UCSD-AML1 (cell line): ENCODE results near the gene MEN1.

Experiments
- DNase-seq: peaks from one replicate; lab custom pipeline; 2025; ENCODE audit not compliant: unreplicated experiment; lab: John Stamatoyannopoulos, UW

The MEN1 gene

DNA sequence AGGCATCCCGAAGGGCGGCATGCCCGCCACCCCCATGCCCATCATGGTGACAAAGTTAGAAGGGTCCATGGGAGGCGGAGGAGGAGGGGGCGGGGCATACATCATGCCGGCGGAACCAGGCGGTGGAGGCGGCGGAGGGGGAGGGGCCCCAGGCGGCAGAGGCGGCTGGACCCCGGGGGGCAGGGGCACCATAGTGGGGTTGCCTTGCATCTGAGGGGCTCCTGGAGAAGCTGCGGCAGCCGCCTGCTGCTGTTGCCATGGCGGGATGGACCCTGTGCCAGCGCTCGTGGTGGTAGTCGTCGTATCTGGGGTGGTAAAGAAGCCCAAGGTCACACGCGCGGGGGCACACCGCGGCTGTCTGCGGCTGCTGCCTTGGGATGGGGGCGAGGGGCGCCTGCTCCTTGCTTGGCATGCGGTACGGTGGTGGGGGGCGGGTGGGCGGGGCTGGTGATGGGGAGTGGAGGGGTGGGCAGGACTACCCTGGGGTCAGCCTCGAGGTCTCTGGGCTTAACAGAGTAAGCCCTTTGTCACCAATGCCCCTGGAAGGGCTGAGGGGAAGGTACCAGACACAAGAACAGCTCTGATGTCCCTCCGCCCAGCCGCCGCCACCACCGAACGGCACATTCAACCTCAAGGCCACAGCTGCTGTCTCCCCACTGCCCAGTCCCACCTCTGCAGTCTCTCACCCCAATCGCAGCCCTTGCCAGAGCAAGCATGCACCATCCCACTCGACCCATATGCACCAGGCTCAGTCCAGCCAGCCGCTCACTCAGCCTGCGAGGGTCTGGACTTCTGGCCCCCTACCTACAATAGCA, 44.3 kb downstream of the MEN1 start:
- DNase-seq = no peak

DNA sequence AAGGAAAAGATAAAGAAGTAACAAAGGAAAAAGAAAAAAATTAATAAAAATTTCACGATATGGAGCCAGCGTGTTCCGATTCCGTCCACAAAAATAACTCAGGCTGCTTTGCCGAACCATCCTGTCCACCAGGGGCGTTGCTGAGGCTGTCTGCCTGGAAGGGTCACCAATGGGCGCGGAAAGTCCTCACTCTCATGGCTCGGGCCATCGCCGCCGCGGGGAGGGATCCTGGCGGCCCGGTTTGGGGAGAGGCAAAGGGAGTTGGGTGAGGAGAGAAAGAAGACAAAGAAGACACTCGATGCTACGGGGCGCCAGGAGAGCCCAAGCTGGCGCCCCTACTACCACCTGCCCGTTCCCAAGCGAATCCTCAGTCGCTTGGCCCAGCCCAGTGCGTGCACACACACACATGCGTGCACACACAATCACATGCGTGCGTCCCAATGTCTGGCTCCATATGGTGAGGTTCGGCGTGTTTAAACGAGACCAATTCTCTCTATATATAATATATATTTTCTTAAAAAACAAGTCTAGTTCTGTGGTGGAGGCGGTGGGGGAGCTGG, 45.0 kb downstream of the MEN1 start:
- DNase-seq = no peak

DNA sequence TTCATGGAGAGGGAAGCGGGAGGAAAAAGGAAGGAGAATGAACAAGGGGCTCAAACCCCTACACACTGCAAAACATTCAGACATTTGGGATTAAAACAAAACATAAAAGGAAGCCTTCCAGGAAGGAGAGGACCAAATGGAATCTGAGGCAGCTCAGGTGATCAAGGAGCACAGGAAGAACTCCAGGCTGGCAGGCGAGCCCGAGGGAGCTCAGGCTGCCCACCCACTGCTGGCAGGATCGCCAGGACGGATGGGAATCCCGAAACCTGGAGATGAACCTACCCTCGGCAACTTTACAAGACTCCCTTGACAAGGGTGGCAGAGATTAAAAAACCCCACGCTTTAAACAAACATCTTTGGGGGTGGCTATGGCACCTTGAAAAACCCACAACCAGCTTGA, 45.6 kb downstream of the MEN1 start:
- no peak for DNase-seq

DNA sequence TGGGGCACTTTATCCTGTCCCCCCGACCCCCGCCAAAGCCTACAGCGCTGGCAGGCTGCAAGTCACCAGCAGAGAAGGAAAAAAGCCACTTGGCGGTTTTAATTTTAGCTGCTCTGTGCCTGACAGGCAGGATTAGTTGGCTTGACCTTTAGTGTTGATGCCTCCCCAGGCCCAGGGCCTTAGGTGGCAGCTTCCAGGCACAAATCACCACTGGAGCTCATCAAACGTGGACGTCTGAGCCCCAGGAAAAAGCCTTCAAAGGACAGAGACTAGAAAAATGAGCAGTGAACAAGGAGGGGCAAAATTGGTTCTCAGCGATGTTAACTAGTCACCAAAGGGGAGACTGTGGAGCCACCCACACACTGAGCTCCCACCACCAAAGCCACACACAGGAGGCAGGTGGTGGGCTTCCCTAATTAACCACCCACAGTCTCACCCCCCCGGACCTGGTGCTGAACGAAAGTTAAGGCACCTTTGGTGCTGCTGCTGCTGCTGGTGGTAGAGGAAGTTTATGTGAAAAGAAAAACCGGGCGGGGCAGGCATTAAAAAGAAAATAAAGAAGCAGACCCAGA, 46.2 kb downstream of the MEN1 start:
- no peak for DNase-seq

DNA sequence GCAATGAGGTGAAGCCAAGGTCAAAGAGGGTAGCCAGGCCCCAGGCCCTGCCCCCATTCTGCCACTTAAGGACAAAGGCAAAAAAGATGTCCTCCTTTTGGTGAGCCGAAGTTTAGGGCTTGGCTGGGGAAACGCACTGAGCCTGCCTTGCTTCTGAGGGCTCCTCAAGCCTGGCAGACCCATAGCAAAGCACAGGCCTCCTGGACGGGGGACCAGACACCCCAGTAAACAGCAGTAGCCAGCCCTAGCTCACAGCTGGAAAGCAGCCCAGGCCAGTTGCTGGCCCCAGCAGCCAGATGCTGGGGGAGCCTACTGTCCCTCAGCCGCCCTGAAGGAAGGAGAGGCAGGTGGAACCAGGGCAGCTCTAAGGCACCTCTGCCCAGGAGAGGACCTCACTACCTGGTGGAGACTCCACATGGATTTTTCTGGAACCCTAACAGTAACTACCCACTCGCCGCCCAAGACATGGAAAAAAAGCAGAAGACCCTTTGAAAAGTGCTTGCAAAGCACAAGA, 46.8 kb downstream of the MEN1 start:
- DNase-seq = no peak

DNA sequence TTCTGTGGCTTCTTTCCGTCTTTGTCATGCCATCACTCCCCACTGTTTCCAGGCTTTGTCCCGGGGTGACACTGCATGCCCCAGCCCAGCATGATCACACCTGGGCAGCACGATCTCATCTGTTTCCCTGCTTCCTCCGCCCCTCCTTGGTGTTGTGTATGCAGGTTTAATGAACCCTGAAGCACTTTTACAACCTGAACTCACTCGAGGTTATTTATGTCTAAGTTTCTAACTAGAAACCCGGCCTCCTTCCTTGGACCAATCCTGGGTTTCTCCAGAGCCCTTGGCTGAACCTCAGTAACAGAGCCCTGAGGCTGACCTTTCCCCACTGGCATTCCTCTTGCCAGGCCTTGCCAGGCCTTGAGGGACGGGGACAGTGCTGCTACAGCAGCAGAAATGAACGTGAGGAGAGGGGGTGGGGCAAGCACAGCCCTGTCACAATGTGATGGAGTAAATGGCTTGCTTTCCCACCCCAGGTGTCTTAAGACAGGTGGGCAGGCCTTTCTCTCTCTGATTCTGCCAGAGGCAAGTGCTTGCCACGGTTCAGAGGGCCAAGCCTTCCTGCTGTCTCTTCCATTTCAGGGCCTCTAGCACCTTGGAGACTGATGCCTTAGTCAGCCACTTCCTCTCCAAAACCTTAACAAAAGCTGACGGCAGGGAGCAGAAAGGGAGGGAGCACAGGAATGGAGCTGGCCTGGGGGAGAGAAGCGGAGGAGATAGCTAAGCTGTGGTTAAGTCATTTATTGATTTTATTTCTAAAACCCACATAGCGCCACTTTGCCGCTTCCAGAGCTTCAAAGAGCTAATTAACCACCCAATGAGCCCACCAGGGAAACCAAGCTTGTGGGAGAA, 47.5 kb downstream of the MEN1 start:
- peak; percentile 47 for DNase-seq

DNA sequence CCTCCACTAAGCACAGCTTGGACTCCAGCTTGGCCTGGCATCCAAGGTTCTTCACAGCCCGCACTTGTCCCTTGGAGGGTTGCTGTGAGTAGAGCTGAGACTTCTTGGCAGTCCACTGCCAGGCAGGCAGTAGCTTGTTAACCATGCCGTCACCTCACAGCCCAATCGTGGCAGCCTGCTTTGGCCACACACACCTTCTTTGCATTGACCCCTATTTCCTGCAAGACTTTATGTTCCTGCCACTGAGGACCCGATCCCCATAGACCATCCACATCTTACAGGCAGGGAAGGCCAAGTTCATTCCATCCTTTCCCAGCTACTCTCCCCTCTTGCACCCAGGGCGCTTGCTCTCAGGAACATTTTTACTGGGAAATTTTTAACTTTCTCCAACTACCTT, 48.1 kb downstream of the MEN1 start:
- DNase-seq = no peak

DNA sequence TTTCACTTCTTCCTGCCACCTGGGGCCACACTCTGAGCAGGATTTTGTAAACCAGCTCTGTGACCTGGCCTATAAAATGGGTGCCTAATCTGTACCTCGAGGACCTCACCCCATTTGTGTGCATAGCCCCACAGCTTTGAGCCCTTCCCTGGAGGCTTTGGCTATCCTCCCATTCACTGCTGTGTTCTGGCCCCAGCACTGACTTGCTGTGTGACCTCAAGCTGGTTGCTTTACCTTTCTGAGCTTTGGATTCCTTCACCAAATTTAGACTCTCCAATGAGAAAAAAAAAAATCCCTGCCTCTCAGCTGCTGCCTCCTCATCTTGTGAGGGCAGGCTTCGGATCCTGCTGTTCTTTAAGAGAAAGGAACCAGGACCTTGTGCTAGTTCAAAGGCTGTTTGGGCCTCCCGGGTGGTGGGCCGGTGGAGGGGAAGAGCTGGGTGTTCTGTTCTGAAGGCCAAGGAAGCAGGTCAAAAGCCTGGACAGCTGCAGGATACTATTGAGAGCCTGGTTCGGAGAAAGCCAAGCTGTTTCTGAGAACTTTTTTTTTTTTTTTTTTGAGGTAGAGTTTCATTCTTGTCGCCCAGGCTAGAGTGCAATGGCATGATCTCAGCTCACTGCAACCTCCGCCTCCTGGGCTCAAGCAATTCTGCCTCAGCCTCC, 49.5 kb downstream of the MEN1 start:
- no peak for DNase-seq

DNA sequence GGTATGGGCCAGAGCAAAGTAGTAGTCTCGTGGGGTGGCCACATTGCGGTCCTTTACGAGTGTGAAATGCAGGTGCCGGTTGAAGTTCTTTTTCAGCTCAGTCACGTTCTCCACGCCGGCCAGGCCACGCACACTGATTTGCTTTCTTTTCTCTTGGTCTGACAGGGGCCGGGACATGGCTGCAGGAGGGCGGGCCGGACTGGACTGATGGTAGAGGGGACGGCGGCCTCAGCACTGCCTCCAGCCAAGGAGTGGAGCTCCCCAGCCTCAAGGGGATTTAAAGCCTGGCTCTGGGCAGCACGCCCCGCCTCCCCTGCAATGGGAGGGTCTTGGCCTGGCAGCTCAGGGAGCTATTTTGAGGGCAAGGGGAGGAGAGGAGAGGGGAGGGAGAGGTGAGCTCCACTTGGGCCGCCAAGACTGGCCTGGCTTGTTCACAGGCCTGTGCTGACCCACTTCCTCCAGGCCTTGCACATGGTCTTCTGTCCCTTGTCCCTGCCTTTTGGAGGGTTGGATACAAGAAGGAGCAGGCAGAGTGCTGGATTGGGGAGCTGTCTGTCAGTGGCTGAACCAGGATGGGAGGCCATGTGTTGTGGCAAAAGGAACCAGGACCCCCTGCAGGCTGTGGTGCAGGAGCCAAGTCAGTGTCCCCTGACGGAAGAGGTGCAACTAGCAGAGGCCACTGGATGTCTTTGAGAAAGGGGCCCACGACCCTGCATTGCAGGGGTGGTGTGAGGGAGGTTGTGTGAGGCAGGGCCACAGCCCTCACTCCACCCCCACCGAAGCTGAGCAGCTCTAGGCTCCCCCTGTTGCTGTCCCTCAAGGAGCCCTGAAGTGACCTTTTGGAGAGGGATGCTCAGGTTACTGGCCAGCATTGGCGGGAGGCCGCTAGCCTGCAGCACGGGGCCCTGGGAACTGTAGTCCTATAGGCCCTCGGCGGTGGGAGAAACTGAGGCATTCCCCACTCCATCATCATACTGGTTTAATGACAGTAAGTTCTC, 50.3 kb downstream of the MEN1 start, which contains the start of gene PYGM:
Gene PYGM, minus strand, starts transcription at position 253 of the 998 bp plus-strand sequence. Its CDS starts 76 bp downstream, at position 177.
- no peak for DNase-seq

DNA sequence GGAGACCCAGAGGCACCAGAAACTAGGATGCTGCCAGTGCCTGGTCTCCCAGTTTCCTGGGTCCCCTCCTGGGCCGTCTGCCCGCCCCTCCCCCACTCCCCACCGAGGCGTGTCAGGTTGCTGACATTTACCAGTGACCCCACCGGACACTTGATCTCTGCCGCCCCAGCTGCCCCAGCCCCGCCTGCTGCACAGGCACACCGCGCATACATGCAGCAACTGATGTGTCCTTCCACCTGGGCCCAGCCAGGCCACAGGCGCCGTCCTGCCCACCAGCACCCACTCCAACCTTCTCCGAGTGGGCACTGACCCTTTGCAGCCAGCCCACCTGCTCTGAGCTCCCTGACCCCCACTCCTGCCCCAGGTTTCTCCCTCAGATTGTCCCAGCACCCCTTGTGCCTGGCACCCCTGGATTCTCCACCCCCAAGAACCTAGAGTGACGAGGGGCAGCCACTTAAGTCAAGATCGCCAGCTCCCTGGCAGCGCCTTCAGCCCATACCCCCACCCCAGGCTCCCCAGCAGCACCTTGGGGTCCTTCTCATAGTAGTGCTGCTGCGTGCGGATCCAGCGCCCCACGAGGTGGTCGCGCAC, 51.1 kb downstream of the MEN1 start:
- DNase-seq = no peak

DNA sequence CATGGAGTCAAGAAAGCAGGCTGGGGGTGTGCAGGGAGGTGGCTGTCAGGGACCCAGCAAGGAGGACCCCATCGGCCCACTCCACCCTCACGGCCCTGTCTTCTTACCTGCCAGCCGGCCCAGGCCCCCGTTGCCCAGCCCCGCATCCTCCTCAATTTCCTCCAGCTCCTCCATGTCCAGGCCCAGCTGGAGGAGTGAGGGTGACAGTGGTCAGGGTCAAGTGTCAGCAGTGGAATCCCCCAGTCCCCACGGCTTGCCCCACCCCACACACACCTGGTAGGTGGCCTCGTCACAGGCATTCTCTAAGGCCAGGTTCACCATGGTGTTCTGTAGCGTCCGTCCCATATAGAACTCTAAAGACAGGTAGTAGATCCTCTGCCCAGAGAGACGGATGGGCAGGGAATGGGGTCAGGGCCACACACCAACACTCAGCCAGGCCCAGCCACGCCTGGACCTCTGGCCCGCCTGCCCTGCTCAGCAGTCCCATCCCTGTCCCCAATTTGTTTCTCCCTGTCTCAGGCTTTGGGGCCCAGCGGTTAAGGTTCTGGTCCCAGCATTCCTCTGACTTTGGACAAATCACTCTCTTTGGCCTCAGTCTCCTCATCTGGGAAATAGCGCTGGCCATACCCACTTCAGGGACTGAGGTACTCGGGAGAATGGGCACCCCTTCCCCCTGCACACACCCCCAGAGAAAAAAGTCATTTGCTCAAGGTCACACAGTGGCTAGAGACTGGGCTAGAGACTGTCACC, 51.8 kb downstream of the MEN1 start:
- no peak for DNase-seq

DNA sequence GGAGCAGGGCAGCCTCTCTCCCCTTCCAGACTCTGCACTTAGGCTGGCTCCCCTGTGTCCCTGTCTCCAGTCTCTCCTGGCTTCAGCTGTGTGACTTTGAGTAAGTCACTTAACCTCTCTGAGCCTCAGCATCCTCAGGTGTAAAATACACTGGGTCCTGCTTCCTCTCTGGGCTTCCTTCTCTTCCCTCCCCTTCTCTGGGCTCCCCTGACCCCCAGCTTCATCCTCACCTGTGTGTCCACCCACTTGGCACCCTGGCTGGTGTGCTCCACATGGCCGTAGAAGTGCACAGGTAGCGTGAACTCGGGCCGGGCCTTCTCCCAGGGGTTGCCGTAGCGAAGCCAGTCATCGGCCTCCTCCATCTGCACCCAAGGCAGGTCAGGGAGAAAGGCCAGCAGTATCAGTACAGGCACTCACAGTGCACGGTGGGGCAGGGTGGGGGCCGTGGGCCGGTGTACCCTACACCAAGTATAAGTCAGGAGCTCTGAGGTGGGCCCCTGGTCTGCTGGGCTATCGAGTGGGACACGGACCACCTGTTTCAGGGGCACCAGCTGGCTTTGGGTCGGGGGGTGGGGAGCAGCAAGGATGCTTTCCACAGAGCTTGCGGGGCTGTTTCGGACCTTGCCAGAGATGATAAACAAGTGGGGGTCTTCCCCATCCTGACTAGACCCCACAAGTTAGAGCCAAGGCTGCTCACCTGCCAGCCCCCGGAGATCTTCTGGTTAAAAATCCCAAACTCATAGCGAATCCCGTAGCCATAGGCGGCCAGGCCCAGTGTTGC, 52.6 kb downstream of the MEN1 start:
- DNase-seq = no peak

DNA sequence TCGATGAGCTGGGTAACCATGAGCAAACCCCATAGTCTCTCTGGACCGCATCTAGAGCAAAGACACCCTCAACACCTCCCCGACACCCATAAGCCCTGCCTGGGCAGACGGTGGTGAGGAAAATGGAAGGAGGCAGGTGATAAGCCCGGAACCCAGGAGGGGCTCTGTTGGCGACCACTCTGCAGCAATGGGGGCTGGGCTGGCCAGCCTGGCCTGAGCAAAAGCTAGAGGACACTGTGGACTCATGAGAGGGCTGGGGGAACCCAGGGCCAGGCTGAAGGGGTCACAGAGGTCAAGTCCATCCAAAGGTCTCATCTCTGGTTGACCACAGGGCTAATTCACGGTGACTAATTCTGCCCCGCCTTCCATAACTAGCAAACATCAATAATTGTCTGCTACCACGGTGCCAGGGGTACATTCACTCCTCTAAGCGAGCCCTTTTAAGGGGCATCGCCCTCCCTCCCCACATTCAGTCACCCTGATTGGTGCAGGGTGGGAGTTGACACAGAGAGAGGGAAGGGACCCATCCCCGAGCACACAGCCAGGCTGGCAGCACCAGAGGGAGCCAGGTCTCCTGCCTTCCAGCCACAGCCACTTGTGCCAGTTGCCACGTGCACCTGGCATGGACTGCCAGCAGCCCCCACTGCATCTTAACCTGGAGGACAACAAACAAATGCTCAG, 54.5 kb downstream of the MEN1 start:
- no peak for DNase-seq

DNA sequence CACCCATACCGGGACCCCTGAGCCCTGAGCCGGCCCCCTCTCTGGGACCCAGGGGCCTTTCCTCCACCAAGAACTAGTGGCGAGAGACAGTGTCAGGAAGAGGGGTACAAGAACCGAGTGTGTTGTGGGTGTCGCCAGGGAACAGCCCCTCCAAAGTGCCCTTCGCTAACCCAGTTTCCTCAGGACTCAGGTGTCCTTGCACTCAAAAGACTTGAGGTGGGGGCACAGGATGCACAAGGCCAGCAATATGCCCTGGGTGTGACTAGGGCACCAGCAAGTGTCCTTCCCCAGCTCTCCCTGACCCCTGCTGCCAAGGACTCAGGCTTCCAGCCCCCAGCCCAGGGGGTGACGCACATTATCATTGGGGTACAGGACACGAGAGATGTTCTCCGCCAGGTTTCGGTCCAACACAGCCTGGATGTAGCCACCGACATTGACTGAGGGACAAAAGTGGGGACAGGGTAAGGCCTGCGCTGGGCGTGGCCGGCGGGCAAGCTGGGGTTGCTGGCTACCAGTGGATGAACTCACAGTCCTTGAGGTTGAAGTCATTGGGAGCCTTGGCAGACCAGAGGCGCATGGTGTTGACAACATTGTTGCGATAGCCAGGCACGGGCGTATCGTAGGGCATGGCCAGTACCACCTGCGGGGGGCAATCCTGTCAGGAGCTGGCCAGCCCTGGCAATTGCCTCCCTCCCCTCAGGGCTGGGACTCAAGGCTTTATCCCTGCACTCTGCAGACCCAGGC, 55.3 kb downstream of the MEN1 start:
- DNase-seq = no peak

DNA sequence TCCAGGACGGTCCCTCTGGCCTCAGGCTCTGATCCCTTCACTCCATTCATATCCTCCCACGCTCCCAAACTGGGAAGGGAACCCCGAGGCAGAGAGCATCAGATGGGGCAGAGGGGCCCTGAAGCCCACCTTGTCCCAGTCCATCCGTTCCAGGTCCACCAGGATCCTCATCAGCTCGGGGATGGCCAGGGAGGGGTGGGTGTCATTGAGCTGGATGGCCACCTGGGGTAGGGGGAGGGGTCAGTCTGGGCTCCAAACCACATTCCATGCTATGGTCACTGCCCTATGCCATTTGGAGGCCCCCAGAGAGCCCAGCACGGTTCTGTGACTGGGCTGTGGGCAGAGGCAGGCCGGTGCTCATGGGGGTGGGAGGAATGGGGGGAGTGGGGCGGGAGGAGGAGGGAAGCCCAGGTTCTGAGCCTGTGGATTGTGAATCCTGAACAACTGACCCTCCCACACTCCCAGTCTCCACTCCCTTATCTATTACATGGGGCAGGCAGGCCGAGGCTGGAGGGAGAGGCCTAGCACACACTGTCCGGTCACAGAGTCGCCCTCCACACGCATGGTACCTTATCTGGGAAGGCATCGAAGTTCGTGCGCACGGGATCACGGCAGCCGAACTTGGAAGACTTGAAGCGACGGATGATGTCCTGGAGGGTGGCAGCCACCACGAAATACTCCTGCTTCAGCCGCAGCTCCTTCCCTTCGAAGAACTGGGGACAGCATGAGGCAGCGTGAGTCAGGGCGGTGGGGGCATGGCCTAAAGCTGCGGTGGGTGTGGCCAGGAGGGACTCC, 56.0 kb downstream of the MEN1 start:
- DNase-seq = no peak
